Pons (tissue), 1 donor: ENCODE data around the gene PRR33.

Experiments
- DNase-seq: peaks from one replicate; pipeline ENCODE4 v3.0.0-alpha.2; 2016; ENCODE audit warnings: low spot score

The PRR33 gene

DNA sequence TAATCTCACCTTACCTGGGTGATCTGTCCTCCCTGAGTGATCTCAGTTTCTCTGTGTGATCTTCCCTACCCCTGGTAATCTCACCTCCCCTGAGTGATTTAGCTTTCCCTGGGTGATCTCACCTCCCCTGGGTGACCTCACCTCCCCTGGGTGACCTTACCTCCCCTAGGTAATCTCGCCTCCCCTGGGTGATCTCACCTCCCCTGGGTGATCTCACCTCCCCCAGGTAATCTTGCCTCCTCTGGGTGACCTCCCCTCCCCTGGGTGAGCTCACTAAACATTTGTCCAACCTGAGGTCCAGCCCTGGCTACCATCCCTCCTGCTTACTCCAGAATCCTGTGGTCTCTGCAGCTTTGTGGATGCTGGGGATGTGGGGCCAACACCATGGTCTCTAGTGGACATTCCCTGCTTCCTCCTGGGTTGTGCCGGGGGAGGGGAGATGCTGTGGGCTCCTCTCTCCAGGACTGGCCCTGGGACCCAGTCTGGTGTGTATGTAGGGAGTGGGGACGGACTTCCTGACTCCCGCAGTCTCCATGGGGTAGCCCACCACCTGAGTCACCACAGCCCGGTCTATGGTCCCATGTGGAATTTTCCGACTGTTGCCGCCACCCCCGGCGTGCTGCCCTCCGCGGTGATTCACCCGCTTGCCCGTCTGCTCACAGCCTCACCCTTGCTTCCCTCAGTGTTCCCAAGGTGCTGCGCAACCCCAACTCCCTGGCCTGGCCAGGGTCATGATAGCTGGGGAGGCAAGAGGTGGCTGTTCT lies 28.9 kb downstream of the PRR33 start:
- DNase-seq, result no peak

DNA sequence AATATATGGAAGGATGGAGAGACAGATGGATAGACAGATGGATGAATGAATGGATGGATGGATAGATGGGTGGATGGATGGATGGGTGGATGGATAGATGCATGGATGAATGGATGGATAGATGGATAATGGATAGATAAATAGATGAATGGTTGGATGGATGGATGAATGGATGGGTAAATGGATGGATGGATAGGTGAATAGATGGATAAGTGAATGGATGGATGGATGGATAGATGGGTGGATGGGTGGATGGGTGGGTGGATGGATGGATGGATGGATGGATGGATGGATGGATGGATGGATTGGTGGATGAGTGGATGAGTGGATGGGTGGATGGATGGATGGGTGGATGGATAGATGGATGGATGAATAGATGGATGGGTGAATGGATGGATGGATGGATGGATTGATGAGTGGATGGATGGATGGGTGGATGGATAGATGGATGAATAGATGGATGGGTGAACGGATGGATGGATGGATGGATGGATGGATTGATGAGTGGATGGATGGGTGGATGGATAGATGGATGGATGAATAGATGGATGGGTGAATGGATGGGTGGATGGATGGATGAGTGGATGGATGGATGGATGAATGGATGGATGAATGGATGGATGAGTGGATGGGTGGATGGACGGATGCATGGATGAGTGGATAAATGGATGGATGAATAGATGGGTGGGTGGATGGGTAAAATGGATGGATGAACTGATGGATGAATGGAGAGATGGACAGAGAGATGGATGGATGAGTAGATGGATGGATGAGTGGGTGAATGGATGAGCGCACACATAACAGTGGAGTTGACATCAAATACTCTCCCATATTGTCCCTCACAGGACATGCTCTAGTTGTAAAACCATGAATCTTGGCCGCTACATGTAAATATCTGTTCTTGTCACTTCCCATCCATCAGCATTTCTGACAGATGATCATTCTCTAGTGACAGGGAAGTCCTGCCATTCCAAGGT lies 30.0 kb downstream of the PRR33 start:
- DNase-seq, result no peak

DNA sequence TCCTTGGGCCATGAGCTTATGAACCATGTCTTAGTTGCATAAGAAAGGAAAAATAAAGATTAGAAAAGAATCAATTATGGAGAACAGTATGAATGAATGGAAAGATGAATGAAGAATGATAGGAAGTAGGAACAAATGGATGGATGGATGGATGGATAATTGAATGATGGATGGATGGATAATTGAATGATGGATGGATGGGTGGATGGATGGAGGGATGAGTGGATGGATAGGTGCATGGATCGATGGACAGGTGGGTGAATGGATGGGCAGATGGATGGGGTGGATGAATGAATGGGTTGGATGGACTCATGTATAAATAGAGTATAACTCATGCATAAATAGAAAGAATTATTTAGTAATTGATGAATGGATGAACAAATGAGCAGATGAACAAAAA lies 31.6 kb downstream of the PRR33 start:
- no peak for DNase-seq

DNA sequence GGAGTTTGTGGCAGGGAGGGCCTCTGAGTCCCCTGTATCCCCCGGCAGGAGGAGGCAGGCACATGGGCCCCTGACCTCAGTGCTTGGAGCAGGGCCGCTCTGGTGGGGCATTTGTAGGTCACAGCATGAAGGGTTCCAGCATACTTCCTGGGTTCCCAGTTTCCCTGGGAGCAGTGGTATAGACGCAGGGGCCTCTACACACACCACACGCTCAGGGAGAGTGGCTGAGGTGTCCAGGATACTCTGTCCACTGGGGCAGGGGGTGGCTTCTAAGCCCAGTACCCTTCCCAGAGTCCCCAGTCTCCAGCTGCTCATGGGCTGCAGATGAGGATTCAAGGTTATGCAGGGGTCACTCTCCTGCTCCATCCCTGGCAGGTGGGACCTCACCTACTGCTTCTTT lies 32.7 kb downstream of the PRR33 start:
- no peak for DNase-seq

DNA sequence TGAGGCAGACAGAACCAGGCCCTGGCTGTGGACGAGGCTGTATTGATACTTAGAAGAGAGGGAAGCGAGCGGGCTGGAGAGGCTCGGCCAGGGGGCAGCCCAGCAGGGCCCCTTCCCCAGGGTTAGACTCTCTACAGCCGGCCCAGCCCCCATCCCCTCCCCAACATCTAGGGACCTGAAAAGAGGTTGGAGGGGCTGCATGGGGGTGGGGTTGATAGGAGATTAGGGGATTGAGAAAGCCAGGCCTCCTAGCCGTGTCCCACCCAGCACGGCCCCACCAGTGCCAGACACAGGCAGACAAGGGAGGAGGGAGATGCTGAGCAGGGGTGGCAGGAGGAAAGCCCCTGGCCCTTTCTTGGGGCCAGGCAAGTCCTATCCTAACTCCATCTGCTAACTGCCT lies 33.1 kb downstream of the PRR33 start:
- DNase-seq, result no peak

DNA sequence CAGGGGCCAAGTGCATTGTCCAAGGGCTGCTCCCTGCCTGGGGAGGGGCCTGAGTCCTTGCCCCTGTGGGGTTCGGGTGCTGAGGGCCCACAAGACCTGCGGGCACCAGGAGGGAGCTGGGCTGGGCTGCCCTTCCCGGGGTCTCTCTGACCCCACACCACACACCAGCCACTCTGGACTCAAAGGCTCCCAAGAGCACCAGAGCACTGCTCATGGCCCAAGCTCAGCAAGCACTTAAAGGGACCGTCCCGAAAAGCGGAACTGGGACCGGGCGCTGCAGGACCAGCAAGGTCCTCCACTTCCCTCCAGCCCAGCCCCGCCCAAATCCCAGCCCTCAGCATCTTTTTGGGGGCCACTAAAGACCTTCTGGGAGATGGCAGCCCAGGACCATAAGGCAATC lies 33.5 kb downstream of the PRR33 start:
- DNase-seq, result no peak

DNA sequence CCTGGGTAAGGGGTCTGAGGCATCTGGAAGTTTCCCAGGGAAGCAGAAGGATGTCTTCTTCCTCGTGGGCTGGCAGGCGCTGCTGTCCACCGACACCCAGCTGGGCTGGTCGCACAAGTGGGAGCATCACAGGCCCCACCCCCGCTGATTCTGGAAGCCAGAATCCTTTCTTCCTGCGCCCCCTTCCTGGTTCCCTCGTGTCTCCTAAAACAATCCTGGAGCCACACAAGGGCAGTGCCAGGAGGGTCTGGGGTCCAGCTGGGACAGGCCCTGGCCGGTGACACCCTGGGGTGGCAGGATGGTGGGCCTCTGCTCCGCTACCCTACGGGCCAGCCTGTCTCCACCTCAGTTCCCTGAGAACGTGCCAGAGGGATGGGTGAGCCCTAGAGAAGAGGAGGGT lies 34.6 kb downstream of the PRR33 start:
- no peak for DNase-seq

DNA sequence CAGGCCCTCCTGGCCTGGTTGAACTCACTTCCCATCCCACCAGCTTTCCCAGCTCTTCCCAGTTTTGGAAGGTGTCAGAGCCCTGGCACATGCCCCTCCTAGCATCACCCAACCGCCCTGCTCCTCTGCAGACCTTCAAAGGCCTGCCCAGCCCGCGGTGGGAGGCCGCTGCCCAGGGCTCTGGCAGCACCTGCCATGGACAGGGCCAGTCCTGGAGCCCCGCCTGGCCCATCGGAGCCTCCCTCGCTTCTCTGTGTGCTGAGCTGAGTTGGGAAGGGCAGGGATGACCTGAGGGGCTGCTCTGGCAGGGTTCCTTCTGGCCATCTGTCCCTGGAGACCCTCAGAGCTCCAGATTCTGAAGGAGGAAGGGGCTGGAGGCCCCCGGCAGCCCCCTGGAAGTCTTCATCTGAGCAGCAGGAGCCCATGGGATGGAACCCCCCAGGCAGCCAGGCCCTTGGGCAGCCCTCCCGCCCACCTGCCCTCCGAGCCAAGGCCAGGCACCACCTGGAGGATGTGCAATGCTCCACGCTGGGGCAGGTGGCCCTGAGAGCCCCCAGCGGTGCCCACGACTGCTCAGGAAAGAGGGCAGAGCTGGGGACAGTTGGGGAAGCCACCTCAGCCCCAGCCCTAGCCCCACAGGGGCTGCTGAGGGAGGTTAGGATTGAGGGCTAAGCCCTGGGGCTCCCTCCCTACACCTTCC lies 35.2 kb downstream of the PRR33 start:
- DNase-seq, result no peak

DNA sequence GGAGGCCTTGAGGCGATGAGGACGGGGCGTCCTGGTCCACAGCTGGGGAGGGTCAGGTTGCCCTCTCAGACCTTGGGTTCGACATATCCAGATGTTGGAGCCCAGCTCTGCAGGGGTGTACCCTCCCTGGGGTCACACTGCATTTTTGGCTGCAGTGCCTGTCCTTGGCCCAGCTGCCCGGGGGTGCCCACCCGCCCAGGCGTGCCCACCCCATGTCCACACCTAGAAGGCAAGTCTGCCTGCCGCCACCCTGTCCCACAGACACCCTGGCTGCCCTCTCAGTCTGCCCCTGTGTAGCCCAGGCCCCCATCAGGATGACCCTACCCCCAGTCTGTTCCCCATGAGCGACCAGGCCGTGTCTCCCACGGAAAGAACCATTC lies 35.8 kb downstream of the PRR33 start:
- DNase-seq, result no peak

DNA sequence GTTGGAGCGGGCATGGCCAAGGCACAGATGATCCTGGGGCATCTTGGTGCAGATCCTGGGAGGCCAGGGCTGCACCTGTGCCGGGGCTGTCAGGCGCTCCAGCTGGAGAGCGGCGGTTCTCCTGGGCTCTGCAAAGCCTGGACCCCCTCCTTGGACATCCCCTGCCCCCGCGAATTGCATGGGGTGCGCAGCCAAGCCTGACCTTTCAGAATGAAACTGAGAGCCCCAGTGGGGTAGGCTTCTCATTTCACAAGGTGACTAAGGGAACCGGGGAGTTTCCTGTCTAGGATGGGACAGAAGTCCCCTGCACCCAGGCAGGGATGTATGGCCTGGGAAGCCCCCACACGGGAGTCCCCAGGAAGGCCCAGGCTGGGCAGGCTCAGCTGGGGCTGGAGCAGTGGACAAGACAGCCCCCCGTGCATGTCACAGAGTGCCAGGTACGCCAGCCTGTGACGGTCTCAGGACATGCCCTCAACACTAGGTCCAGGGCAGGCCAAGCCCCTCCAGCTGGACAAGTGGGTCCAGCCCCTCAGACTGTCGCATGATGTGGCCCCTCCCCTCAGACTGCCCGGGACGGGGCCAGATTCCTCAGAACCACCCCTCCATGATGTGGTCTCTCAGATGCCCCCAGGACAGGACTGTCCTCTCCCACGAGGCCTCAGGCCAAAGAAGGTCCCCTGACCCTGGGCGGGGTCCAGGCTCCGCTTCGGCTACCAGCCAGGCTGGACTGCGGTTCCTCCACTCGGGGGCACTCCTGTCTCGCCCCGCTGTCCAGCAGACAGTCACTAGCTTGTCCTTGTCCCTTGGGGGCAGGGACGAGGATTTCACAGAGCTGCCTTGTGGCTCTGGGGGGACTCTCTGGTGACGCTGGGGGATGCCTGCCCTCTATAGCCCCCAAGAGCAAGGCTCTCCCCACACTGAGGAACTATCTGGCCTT lies 36.5 kb downstream of the PRR33 start:
- no peak for DNase-seq

DNA sequence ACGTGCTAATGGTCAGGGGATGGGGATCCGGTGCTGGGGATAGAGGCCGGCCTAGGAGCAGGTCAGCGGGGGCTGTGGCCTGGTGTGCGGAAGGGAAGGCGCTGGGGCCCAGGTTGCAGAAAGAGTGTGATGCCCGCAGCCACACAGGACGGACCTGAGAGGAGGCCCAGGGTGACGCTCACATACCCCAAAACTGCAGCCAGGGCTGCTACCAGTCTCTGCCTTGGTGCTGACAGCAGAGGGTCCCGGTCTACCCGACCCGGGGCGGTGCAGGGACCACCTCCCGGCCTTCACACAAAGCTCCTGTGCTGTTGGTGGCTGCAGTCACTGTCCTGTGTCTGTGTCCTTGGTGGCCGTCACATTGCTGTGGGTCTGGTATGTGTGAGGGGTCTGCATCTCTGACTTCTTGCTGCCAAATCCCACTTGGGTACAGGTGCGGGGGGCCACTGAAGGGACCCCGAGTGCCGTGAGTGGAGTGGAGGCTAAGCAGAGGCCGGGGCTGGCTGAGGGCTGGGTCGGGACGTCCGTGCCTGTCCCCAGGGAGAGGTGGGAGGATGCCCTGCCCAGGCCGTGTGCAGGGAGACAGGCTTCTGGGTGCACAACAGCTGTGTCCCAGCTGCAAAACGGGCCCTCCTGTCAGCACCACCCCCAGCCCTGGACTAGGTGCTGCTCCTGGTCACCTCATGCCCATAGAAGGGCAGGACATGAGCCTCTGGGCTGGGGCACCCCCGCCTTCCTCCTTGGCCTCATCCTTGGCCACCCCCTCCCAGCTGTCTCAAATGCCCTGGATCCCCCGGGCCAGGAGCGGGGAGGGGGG lies 37.4 kb downstream of the PRR33 start:
- DNase-seq, result no peak

DNA sequence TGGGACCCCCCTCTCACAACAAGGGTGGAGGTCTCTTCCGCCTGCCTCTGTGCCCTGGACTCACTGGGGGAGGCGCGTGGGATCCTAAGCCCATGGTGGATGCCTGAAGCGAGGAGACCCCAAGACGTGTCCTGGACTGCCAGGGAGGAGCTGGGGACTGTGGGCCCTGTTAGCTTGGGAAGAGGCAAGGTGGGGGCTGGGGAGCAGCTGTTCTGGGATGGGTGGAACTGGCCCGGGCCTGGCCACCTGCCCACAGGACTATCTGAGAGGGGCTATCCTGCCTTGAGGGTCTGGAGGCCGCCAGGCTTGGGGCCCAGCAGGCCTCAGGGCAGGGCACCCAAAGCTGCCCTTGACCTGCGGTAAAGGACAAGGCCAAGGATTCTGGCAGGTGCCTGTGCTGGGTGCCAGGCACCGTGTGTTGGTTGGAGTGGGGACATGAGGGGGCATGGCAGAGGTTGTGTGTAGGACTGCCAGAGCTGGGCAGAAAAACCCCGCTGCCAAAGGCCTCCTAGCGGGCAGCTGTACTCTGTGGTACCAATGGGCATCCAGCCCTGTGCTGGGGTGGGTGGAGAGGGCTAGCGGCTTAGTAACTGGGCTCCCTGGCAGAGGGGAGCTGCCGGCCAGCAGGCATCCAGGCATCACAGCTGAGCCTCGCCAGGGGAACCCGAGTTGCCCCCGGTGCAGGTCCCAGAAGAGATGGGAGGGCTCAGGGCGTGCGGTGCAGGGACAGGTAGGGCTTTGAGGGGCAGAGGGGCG lies 38.1 kb downstream of the PRR33 start:
- no peak for DNase-seq

DNA sequence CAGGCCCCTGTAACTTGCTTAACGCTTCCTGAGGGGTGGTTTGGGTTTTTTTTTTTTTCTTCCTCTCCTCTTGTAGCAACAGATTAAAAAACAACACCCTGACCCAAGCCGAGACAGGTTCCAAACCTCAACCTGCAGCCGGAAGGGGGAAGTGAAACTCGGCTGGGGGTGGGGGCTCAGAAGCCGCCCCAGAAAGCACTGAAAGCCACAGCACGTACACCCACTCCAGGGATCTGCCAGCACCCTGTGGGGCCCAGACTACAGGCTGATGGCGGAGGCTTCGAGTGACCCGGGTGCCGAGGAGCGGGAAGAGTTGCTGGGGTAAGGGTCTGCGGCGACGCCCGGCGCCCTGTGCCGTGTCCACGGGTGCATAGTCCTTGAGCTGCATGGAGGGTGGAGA lies 38.8 kb downstream of the PRR33 start, which contains the start of gene LSP1:
LSP1 (plus strand) TSS at position 208 of the 400 bp plus-strand sequence; CDS start at position 269, 61 bp downstream.
- DNase-seq, result peak; percentile 46

DNA sequence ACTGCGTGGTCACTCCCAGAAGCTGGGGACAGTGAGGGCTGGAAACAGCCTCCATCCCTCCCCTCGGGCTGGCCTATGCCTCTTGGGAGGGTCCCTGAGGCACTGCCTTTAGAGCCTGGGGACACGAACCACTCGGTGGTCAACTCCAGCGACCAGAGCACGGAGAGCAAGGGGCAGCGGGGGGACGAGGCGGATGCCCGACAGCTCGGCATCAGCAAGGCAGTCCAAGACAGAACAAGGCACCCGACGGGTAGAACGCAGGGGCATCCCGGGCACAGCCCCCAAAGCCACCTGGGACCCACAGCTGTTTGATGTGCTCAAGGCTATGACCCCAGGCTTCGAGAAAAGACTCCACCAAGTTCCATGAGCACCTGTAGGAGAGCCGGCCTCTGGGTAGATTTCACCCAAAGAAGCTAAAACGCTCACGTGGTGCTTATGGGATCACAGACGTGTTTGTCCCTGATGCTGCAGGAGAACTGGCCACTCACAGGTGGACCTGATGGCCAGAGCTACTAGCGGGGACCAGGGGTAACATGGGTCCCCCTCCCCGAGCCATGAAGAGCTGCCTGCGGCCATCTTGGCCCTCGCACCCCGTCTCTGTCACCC lies 39.3 kb downstream of the PRR33 start:
- no peak for DNase-seq

DNA sequence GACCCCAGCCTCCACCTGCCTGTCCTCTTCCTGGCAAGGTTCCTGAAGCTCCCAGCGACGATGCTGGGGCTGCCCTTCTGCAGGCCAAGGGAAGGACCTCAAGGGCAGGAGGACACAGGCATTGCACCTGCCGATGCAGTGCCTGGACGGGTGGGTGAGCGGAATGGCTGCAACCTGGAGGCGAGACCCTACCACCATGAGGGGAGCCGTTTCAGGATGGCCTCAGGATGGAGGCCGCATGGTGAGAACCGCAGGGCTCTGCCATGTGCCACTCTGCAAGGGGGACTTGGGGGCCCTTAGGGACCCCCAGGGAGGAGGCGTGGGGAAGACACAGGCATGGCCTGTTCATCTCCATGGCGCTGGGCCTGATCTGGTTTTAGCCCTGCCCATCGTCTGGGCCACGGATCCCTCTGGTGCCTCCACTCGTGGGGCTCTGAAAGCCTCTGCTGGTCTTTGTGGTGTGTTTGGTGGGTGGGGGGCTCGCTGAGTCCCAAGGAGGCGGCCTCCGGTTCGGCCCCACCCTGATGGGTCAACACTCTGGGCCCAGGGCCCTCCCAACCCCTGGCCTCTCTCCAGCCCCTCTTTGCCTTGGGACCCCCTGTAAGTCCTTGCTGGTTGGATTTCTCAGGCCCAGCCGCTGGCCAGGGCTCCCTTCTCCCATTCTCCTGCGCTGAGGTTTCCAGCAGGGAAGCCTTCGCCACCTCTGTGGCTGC lies 40.1 kb downstream of the PRR33 start:
- DNase-seq, result no peak

DNA sequence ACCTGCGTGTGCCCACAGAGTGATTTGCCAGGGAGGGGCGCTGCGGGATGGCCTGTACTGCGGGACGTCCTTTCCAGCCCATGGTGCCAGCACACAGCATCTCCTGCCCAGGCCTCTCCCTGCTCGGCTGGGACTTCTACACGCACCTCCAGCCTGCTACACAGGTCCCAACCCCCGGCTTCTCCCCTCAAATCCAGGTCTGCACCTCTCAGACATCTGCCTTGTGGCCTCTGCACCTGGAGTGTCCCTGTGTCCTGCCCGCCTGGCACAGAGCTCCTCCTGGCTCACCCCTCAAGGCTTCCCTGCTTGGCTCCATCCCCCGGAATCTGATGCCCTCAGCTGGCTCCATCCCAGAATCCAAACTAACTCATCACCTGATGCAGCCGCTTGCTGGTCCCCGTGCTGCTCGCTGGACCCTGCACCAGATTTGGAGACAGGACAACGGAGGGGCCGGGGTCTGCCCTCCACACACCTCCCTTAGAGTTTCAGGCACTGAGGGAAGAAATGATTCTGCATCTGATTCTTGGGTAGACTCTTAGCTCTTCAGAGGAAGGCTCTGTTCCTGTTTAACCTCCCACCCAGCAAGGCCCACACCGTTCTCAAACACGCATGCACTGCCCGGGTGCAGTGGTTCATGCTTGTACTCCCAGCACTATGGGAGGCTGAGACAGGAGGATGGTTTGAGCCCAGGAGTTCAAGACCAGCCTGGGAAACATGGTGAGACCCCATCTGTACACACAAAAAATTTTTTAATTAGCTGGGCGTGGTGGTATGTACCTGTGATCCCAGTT lies 42.9 kb downstream of the PRR33 start:
- no peak for DNase-seq

DNA sequence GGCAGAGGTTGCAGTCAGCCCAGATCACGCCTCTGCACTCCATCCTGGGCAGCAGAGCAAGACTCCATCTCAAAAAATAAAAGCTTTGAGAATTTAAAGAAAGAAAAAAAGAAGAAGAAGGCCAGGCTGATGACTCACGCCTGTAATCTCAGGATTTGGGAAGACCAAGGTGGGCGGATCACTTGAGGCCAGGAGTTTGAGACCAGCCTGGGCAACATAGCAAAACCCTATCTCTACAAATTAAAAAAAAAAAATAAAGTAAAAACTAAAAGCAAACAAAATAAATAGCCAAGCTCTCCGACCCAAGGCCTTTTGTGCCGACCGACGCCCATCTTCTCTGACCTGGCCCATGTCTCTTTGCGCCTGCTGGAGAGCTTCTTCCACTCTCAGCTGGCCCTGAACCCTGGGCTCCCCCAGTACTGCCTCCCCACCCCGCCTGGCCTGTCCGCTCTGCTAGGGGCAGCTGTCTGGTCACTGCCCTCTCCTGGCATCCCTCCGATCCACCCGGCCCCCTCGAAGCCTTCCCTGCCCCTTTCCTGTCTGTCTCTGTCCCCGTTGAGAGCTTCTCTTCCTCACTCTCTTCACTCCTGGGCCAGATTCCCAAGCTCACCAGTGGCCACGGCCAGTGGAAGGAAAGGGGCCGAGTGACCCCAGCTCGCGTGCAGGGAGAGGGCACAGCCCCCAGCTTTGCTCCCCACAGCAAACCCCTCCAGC lies 43.6 kb downstream of the PRR33 start:
- no peak for DNase-seq
